Left lung (tissue), 10 donors: ENCODE measurements around the gene CCS. TPM values are rescaled to one million over a fixed set of nuclear protein-coding genes. Genes with fewer than 3 reads are reported as not detected.

Source experiments
- ATAC-seq: fragments of 200-7000 bp; cut with Tn5 transposase; one replicate; pipeline ENCODE4 v1.9.1; 2020; ENCODE audit warnings: moderate library complexity
- DNase-seq, 4 donors: peaks; one replicate each; pipeline ENCODE4 v3.0.0-alpha.2; 2013 to 2020
- H3K27ac ChIP-seq, 2 donors: fragments of 200-600 bp; sonication (generic) in 1 of 2; one replicate each; pipeline versions ENCODE4 v1.5.0 to v1.8.0; 2020 to 2021
- H3K27me3 ChIP-seq, 2 donors: fragments of 200-600 bp; sonication (generic) in 1 of 2; one replicate each; pipeline versions ENCODE4 v1.5.0 to v1.8.0; 2020 to 2021
- H3K36me3 ChIP-seq, 2 donors: fragments of 200-600 bp; sonication (generic) in 1 of 2; one replicate each; pipeline versions ENCODE4 v1.5.0 to v1.8.0; 2020 to 2021
- H3K4me1 ChIP-seq, 2 donors: fragments of 200-600 bp; one replicate each; pipeline ENCODE4 v1.8.0; 2021
- H3K4me3 ChIP-seq, 2 donors: fragments of 200-600 bp; sonication (generic) in 1 of 2; one replicate each; pipeline versions ENCODE4 v1.5.0 to v1.8.0; 2020 to 2021; ENCODE audit warnings: mild to moderate bottlenecking in 1 of 2
- H3K9me3 ChIP-seq, 2 donors: fragments of 200-600 bp; sonication (generic) in 1 of 2; one replicate each; pipeline versions ENCODE4 v1.5.0 to v1.8.0; 2020 to 2021
- intact Hi-C, 2 donors: fragments of 100-400 bp; cut with DNase I; formaldehyde crosslinking; loops; one replicate each; pipeline versions ENCODE4 v1.11.2 to v1.14.2; 2022
- polyA plus RNA-seq, 6 donors: library from polyadenylated mRNA; unstranded; fragments of 120-200 nt; gene quantifications; one replicate each; pipeline ENCODE4 v1.2.1, GENCODE V29; 2013; ENCODE audit not compliant: insufficient read length in 6 of 6
- total RNA-seq, 2 donors: library from RNA; stranded (reverse); fragmentation: NEBNext Ultra II Directional; extraction: Animal tissue kit (Norgen Biotek cat#: 25700); gene quantifications; one replicate each; pipeline ENCODE4 v1.2.1, GENCODE V29; 2021
- TF ChIP-seq, protein P1 (sequence below), 2 donors: fragments of 200-600 bp; sonication (generic) in 1 of 2; IDR thresholded peaks; one replicate each; pipeline versions ENCODE4 v1.5.0 to v1.8.0; 2021; ENCODE audit warnings: antibody characterized with exemption in 2 of 2
- donor health status: DM: no; HTN: yes; CAD: no.
- donor health status: DM: no; HTN: no; CAD: no.

Gene CCS
- total and polyA plus RNA-seq, 8 donors, result 29.0 to 101 (median 82.0) TPM

DNA sequence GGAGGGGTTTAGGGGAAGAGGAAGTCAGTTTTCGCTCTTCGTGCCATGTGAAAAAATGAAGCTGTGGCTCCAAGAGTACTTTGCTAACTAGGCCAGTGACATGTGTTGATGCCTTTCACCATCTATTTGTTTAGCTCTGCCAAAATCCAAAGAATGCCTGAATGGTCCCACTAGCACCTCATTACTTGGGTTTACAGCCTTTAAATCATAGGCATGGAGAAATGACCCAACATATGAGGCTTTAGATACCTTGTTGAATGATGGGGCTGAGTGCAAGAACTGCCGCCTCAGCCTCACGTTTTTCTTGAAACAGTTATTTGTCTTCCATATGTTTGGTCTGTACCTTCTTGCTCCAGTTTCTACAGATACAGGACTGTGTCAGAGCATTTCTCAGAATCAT, 53.8 kb downstream of the CCS start:
- ATAC-seq (no peak), DNase-seq (peak in 2 of 4 donors; percentile 30 to 48)
- no peaks in the 10 kb centered on the region for H3K27me3 ChIP-seq
- TF ChIP-seq, protein P1, sequence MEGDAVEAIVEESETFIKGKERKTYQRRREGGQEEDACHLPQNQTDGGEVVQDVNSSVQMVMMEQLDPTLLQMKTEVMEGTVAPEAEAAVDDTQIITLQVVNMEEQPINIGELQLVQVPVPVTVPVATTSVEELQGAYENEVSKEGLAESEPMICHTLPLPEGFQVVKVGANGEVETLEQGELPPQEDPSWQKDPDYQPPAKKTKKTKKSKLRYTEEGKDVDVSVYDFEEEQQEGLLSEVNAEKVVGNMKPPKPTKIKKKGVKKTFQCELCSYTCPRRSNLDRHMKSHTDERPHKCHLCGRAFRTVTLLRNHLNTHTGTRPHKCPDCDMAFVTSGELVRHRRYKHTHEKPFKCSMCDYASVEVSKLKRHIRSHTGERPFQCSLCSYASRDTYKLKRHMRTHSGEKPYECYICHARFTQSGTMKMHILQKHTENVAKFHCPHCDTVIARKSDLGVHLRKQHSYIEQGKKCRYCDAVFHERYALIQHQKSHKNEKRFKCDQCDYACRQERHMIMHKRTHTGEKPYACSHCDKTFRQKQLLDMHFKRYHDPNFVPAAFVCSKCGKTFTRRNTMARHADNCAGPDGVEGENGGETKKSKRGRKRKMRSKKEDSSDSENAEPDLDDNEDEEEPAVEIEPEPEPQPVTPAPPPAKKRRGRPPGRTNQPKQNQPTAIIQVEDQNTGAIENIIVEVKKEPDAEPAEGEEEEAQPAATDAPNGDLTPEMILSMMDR (IDR thresholded peaks at IDR 0.05), result no peak
- peaks cover 9 to 91% of the 10 kb centered on the region in 2 donors for H3K36me3 ChIP-seq
- no peaks in the 10 kb centered on the region for H3K9me3 ChIP-seq
- H3K27ac ChIP-seq, result no peak overlapping the region
- peaks cover 17 to 54% of the 10 kb centered on the region in 2 donors for H3K4me1 ChIP-seq
- intact Hi-C loops, result no loop called here
- no peak overlapping the region for H3K4me3 ChIP-seq

DNA sequence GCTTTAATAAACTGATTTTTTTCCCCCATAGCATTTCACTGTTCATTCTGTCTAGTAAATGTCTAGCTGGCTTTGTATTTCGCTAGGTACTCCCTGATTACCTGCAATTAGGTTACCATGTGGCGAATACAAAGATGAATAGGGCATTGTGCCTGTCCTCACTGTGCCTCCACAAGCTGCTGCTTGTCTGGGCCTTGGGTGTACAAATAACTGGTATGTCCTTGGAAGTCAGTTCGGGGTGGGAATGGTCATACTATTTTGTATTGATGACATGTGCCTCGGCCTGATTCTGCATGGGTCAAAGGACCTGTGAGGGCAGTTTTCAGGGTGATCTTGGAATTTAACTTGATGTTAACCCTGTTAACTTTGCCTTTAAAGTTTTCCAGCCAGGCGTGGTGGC, 56.9 kb downstream of the CCS start:
- no peak for ATAC-seq
- Histone ChIP-seq H3K4me3 (no peak overlapping the region), H3K27me3 (no peaks in the 10 kb centered on the region), H3K36me3 (peaks cover 0 to 88% of the 10 kb centered on the region in 2 donors), H3K4me1 (peaks cover 0 to 24% of the 10 kb centered on the region in 2 donors), H3K27ac (no peak overlapping the region), H3K9me3 (no peaks in the 10 kb centered on the region)
- TF ChIP-seq, protein P1 (IDR thresholded peaks at IDR 0.05), result no peak
- DNase-seq, result no peak
- intact Hi-C loops, result no loop called here

DNA sequence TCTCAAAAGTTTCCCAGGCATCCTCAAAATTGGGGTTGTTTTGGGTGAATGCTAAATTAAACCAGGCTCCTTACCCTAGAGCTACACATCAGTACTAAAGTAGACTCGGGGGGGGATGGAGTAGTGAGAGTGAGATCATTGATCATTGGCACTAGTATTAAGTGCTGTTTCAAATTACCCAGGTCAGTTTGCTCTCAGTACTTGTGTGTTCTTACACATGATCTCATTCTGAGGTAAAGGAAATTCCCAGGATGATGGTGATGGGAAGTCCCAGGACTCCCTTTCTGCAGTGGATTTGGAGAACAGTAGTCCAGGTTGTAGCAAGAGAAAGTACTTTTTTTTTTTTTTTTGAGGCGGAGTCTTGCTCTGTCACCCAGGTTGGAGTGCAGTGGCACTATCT, 58.0 kb downstream of the CCS start:
- H3K9me3 ChIP-seq, result no peaks in the 10 kb centered on the region
- intact Hi-C loops, result no loop called here
- no peaks in the 10 kb centered on the region for H3K27me3 ChIP-seq
- no peak overlapping the region for H3K4me3 ChIP-seq
- H3K27ac ChIP-seq, result no peak overlapping the region
- peaks cover 0 to 12% of the 10 kb centered on the region in 2 donors for H3K4me1 ChIP-seq
- peaks cover 0 to 88% of the 10 kb centered on the region in 2 donors for H3K36me3 ChIP-seq
- ATAC-seq, result no peak
- TF ChIP-seq, protein P1 (IDR thresholded peaks at IDR 0.05), result no peak
- DNase-seq, result no peak

DNA sequence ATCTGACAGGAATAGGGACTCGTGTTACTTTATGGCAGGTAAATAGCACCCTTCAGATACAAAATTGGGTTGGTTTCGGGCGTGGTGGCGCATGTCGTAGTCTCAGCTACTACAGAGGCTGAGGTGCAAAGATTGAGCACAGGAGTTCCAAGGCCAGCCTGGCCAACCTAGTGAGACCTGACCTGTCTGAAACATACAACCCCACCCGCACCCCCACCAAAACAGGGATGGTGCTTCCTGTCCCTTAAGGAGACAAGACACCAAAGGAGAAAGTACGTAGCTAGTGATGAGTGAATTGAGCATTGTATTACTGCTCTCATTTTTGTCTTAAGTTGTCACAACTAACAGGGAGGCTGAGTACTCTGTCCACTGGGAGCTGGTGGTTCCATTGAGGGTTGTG, 59.7 kb downstream of the CCS start:
- TF ChIP-seq, protein P1 (IDR thresholded peaks at IDR 0.05), result no peak
- Histone ChIP-seq H3K27ac (no peak overlapping the region), H3K36me3 (peaks cover 0 to 85% of the 10 kb centered on the region in 2 donors), H3K27me3 (no peaks in the 10 kb centered on the region), H3K9me3 (no peaks in the 10 kb centered on the region), H3K4me1 (no peaks in the 10 kb centered on the region), H3K4me3 (no peak overlapping the region)
- no peak for ATAC-seq
- no peak for DNase-seq
- intact Hi-C loops, result no loop called here

DNA sequence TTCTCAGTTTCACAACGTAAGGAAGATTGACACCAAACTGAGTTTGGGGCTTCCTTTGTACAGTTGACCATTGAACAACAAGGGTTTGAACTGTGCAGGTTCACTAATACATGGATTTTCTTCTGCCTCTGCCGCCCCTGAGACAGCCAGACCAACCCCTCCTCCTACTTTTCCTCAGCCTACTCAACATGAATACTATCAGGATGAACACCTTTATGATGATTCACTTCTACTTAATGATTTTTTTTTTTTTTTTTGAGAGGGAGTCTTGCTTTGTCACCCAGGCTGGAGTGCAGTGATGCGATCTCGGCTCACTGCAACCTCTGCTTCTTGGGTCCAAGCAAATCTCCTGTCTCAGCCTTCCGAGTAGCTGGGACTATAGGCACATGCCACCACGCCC, 60.1 kb downstream of the CCS start:
- ATAC-seq, result no peak

More for the DNA sequence above, 60.1 kb downstream of the CCS start:
- Histone ChIP-seq H3K4me1 (no peaks in the 10 kb centered on the region), H3K9me3 (no peaks in the 10 kb centered on the region), H3K36me3 (peaks cover 0 to 85% of the 10 kb centered on the region in 2 donors), H3K4me3 (no peak overlapping the region), H3K27ac (no peak overlapping the region), H3K27me3 (no peaks in the 10 kb centered on the region)
- TF ChIP-seq, protein P1 (IDR thresholded peaks at IDR 0.05), result no peak
- intact Hi-C loops, result no loop called here
- DNase-seq, result no peak

Other genes with a start within 250 kb of the CCS start
- 10 to 100 TPM; 28.7 to 34.3 TPM for gene BRMS1, start 248.1 kb upstream of the CCS start, total RNA-seq
- 10 to 100 TPM; 19.5 to 26.6 (median 24.5) TPM for gene BRMS1, start 248.1 kb upstream of the CCS start, polyA plus RNA-seq
- 10 to 100 TPM; 22.9 to 29.7 TPM for gene B4GAT1, start 245.6 kb upstream of the CCS start, total RNA-seq
- 10 to 100 TPM; 29.8 to 35.9 (median 30.9) TPM for gene B4GAT1, start 245.6 kb upstream of the CCS start, polyA plus RNA-seq
- gene SLC29A2, start 221.4 kb upstream of the CCS start, total RNA-seq, result 10 to 100 TPM; 16.2 to 22.8 TPM
- 10 to 100 TPM in 1 of 6 donors, 1 to 10 TPM in 5; 7.4 to 10.9 (median 8.9) TPM for gene SLC29A2, start 221.4 kb upstream of the CCS start, polyA plus RNA-seq
- gene NPAS4, start 172.2 kb upstream of the CCS start, total RNA-seq, result under 1 TPM in 1 of 2 donors, not detected in 1; 0.64 TPM
- gene NPAS4, start 172.2 kb upstream of the CCS start, polyA plus RNA-seq, result under 1 TPM; 0.06 to 0.53 (median 0.20) TPM
- 10 to 100 TPM; 29.6 to 39.5 TPM for gene MRPL11, start 154.3 kb upstream of the CCS start, total RNA-seq
- gene MRPL11, start 154.3 kb upstream of the CCS start, polyA plus RNA-seq, result 10 to 100 TPM; 57.2 to 73.5 (median 64.2) TPM
- gene PELI3, start 126.3 kb upstream of the CCS start, total RNA-seq, result 10 to 100 TPM in 1 of 2 donors, 1 to 10 TPM in 1; 7.5 to 12.9 TPM
- 1 to 10 TPM; 3.9 to 6.6 (median 5.6) TPM for gene PELI3, start 126.3 kb upstream of the CCS start, polyA plus RNA-seq
- 10 to 100 TPM; 46.4 to 68.1 TPM for gene DPP3, start 112.8 kb upstream of the CCS start, total RNA-seq
- 10 to 100 TPM; 15.0 to 20.6 (median 17.1) TPM for gene DPP3, start 112.8 kb upstream of the CCS start, polyA plus RNA-seq
- gene BBS1, start 82.5 kb upstream of the CCS start, total RNA-seq, result 10 to 100 TPM; 22.8 to 37.3 TPM
- gene BBS1, start 82.5 kb upstream of the CCS start, polyA plus RNA-seq, result 10 to 100 TPM; 58.4 to 75.1 (median 64.6) TPM
- 10 to 100 TPM; 14.3 to 17.0 TPM for gene ZDHHC24, start 47.1 kb upstream of the CCS start, total RNA-seq
- 1 to 10 TPM; 4.7 to 6.3 (median 5.7) TPM for gene ZDHHC24, start 47.1 kb upstream of the CCS start, polyA plus RNA-seq
- gene ACTN3, start 46.3 kb upstream of the CCS start, total RNA-seq, result under 1 TPM in 1 of 2 donors, not detected in 1; 0.16 TPM
- gene ACTN3, start 46.3 kb upstream of the CCS start, polyA plus RNA-seq, result under 1 TPM in 1 of 6 donors, not detected in 5; 0.06 TPM
- gene CTSF, start 24.6 kb upstream of the CCS start, total RNA-seq, result 10 to 100 TPM; 10.8 to 23.3 TPM
- 10 to 100 TPM; 37.1 to 56.9 (median 47.2) TPM for gene CTSF, start 24.6 kb upstream of the CCS start, polyA plus RNA-seq
- under 1 TPM; 0.39 to 0.44 TPM for gene CCDC87, start 122 bp upstream of the CCS start, total RNA-seq
- under 1 TPM; 0.07 to 0.18 (median 0.09) TPM for gene CCDC87, start 122 bp upstream of the CCS start, polyA plus RNA-seq
- 10 to 100 TPM; 64.2 to 89.1 TPM for gene RBM14, start 23.4 kb downstream of the CCS start, total RNA-seq
- gene RBM14, start 23.4 kb downstream of the CCS start, polyA plus RNA-seq, result 10 to 100 TPM; 78.3 to 94.1 (median 89.9) TPM
- 100 to 1,000 TPM; 100 to 103 TPM for gene RBM4, start 45.5 kb downstream of the CCS start, total RNA-seq
- gene RBM4, start 45.5 kb downstream of the CCS start, polyA plus RNA-seq, result 100 to 1,000 TPM; 211 to 246 (median 227) TPM
- 10 to 100 TPM; 15.8 to 16.1 TPM for gene RBM4B, start 84.7 kb downstream of the CCS start, total RNA-seq
- gene RBM4B, start 84.7 kb downstream of the CCS start, polyA plus RNA-seq, result 10 to 100 TPM; 69.9 to 78.9 (median 73.2) TPM
- 10 to 100 TPM in 1 of 2 donors, 1 to 10 TPM in 1; 8.7 to 26.4 TPM for gene SPTBN2, start 136.0 kb downstream of the CCS start, total RNA-seq
- 10 to 100 TPM in 1 of 6 donors, 1 to 10 TPM in 5; 7.5 to 11.6 (median 8.7) TPM for gene SPTBN2, start 136.0 kb downstream of the CCS start, polyA plus RNA-seq